Activated T-helper 1 cell treated with Interleukin-2 at 50 U/mL for 16 hours (primary cell): ENCODE measurements around the gene CCDC107.
"Not testable (repeated sequence)": the region's sequence is repeated elsewhere in the genome, so short reads cannot be mapped to it uniquely, and the experiment has no call there.

ENCODE experiments used
- DNase-seq: peaks from one replicate; pipeline ENCODE4 v3.0.0-alpha.2; 2020; ENCODE audit warnings: low read depth

CCDC107 gene, protein sequence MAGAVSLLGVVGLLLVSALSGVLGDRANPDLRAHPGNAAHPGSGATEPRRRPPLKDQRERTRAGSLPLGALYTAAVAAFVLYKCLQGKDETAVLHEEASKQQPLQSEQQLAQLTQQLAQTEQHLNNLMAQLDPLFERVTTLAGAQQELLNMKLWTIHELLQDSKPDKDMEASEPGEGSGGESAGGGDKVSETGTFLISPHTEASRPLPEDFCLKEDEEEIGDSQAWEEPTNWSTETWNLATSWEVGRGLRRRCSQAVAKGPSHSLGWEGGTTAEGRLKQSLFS

GRCh38 chr9:35658137-35658967 is at the start of gene CCDC107:
CCDC107 (plus strand) TSS chr9:35658292; CDS start chr9:35658380, 88 bp downstream.
- DNase-seq: peak; percentile 77

- DNase-seq: no peak
Observed at GRCh38 chr9:35609001-35609819, 48.9 kb upstream of the CCDC107 start.

GRCh38 chr9:35609820-35610163 is 48.3 kb upstream of the CCDC107 start:
- no peak for DNase-seq

- DNase-seq: peak; percentile 29
Observed at GRCh38 chr9:35611230-35611797, 46.8 kb upstream of the CCDC107 start.

GRCh38 chr9:35612066-35612465 is 46.0 kb upstream of the CCDC107 start:
- DNase-seq: not testable (repeated sequence)

GRCh38 chr9:35612843-35613242 is 45.2 kb upstream of the CCDC107 start:
- no peak for DNase-seq

GRCh38 chr9:35615981-35616680 is 42.0 kb upstream of the CCDC107 start:
- DNase-seq: no peak

DNA sequence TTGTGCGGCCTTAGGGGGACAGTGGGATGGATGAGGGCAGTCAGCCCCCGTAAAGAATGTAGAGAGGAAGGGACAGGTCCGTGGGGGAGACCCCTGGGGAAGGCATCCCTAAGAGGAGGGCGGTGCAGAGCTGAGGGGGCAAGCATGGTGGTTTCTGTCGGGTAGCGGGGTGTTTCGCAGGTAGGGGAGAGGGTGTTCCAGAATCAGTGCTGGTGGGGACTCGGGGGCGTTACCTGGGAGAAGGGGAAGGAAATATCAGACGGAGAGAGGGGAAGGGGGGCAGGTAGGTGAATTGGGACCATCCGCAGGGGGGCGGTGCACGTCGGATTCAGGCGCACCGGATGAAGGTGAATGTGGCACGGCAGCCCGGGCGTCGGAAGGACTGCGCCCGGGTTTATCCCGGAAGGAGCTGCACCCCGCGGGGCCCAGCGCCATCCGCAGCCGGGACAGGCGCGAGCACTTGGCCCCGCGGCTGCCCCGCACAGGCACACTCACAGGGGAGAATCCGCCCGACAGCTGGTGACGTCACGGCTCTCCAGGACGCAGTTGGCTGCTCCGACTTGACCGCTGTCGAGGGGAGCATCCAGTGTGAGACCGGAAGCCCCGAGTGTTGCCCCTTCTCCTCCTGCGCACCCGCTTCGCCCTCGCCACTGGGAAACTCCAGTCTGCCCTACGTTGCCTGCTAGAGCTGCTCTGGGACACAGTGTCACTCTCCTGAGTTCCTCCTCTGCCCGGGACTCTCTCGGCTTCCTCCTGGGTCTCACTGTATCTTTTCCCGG is 41.2 kb upstream of the CCDC107 start:
- peak; percentile 57 for DNase-seq

GRCh38 chr9:35617548-35617947 is 40.5 kb upstream of the CCDC107 start:
- DNase-seq: no peak

- DNase-seq: no peak
Observed at GRCh38 chr9:35618325-35618727, 39.8 kb upstream of the CCDC107 start, which contains the start of gene CD72. CD72 (minus strand) TSS chr9:35618413; CDS start chr9:35618303, 110 bp downstream.

- DNase-seq: no peak
Observed at GRCh38 chr9:35618854-35619799, 39.0 kb upstream of the CCDC107 start.

- DNase-seq: no peak
Observed at GRCh38 chr9:35619800-35620158, 38.3 kb upstream of the CCDC107 start.

GRCh38 chr9:35627575-35627974 is 30.5 kb upstream of the CCDC107 start:
- DNase-seq: no peak

DNA sequence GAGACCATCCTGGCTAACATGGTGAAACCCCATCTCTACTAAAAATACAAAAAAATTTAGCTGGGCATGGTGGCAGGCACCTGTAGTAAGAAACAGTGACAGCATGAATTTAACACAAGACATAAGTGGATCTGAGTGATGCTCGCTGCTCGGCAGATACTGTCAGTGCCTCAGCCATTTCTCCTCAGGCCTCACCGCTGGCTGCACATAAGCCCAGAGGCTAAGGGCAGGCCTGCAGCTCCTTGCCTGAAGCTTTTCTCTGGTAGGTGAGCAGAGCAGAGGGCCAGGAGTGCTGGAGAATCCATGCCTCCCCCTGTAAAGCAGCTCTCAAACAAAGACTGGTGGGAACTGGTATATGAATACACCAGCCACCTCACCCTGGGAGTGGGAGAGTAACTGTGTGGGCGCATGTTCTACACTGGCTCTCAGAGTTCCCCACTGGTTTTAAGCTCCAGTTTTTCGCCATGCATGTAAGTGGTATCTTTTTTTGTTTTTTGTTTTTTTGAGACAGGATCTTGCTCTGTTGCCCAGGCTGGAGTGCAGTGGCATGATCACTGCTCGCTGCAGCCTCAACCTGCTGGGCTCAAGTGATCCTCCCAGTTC is 29.6 kb upstream of the CCDC107 start:
- no peak for DNase-seq

DNA sequence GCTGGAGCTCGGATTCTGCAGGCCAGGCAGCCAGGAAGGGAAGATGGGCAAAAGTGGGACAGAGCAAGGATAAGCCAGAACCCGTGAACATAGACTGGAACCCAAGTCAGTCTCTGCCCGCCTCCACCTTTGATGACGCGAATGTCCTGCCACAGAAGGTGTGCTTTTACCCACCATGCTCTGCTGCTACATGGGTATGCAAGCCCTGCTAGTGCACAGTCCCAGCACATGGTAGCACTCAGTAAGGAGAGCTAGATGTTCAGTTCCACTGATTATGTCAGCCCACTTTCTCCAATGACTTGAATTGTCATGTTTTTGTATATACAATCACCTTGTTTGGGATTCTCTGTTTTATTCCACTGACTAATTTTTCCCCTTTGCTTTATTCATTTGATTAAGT is 28.5 kb upstream of the CCDC107 start:
- no peak for DNase-seq

GRCh38 chr9:35635730-35636129 is 22.4 kb upstream of the CCDC107 start:
- no peak for DNase-seq

- no peak for DNase-seq
Observed at GRCh38 chr9:35636135-35636876, 21.8 kb upstream of the CCDC107 start.

- not testable (repeated sequence) for DNase-seq
Observed at GRCh38 chr9:35636877-35637246, 21.2 kb upstream of the CCDC107 start.
